AG04450 (cell line): Measurements from ENCODE around the gene ARL5C. TPM values are rescaled to one million over a fixed set of nuclear protein-coding genes. Genes with fewer than 3 reads are reported as not detected.
A peak's percentile ranks its signal among the peaks of the same experiment; 100 is the strongest.

ENCODE experiments used
- CTCF ChIA-PET: fragments of 300-600, 350-600 bp; formaldehyde crosslinking; extraction: SDS; loops from one replicate; lab custom pipeline; 2022; ENCODE audit warnings: antibody characterized with exemption, inconsistent platforms; lab: Charles Lee
- POLR2A ChIA-PET: fragments of 350-600 bp; formaldehyde crosslinking; extraction: SDS; loops from one replicate; lab custom pipeline; 2021; ENCODE audit warnings: antibody characterized with exemption, inconsistent platforms; lab: Yijun Ruan, JAX
- DNase-seq: peaks from one replicate; pipeline ENCODE4 v3.0.0-alpha.2; 2011; ENCODE audit warnings: low read depth, low spot score
- H3K27ac ChIP-seq: one replicate; pipeline ENCODE4 v1.5.1; 2012; ENCODE audit warnings: low read depth, low read length, control low read depth
- H3K27me3 ChIP-seq: one replicate; pipeline ENCODE4 v1.6.0; 2012; ENCODE audit warnings: low read length; ENCODE audit not compliant: control insufficient read depth, insufficient read depth
- H3K4me3 ChIP-seq: 2 replicates; pipeline ENCODE4 v1.5.1; 2011; ENCODE audit warnings: mild to moderate bottlenecking, low read depth, low read length, control low read depth
- H3K9me3 ChIP-seq: 2 replicates; pipeline ENCODE4 v1.5.1; 2012; ENCODE audit warnings: low read length; ENCODE audit not compliant: control insufficient read depth, insufficient read depth
- polyA plus RNA-seq: library from polyadenylated mRNA; depleted of rRNA; stranded (reverse); fragments of >200 nt; gene quantifications from 2 replicates; pipeline ENCODE4 v1.2.3, GENCODE V29; 2011
- TF ChIP-seq, protein P1 (sequence below): IDR thresholded peaks from 2 replicates; pipeline ENCODE4 v1.5.1; 2011; ENCODE audit warnings: low read depth, low read length, control low read depth, inconsistent platforms

The ARL5C gene
- polyA plus RNA-seq, 1 experiment: not detected

DNA sequence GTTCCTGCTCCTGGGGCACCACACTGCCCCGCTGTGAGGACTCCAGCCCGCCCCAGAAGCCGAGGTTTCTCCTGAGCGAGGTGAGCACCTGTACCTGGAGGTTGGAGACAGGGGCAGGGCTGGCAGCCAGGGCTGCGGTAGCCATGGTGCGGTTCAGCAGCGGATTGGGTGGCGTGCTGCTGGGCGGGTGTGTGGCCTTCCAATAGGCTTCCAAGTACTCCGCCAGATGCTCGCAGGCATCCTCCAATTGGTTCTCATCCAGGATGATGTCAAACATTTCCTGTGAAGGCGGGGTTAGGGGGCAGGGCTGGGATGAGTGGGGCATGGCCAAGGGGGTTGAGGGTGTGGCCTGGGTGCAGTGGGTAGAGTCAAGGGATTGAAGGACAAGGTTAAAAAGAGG is 11.3 kb upstream of the ARL5C start:
- ChIA-PET CTCF (interaction anchor here (5.2 kb wide), 1 partner anchor 11 kb away, joined by 54 read pairs; the partner anchor contains the start of gene ARL5C), POLR2A (no interaction called here)
- H3K9me3 ChIP-seq: no peaks in the 10 kb centered on the region; the same call in 1 of the 2 replicates
- H3K27ac ChIP-seq: no peak overlapping the region
- no peak overlapping the region for H3K4me3 ChIP-seq
- TF ChIP-seq, protein P1, sequence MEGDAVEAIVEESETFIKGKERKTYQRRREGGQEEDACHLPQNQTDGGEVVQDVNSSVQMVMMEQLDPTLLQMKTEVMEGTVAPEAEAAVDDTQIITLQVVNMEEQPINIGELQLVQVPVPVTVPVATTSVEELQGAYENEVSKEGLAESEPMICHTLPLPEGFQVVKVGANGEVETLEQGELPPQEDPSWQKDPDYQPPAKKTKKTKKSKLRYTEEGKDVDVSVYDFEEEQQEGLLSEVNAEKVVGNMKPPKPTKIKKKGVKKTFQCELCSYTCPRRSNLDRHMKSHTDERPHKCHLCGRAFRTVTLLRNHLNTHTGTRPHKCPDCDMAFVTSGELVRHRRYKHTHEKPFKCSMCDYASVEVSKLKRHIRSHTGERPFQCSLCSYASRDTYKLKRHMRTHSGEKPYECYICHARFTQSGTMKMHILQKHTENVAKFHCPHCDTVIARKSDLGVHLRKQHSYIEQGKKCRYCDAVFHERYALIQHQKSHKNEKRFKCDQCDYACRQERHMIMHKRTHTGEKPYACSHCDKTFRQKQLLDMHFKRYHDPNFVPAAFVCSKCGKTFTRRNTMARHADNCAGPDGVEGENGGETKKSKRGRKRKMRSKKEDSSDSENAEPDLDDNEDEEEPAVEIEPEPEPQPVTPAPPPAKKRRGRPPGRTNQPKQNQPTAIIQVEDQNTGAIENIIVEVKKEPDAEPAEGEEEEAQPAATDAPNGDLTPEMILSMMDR: no peak
- no peaks in the 10 kb centered on the region for H3K27me3 ChIP-seq
- no peak for DNase-seq

DNA sequence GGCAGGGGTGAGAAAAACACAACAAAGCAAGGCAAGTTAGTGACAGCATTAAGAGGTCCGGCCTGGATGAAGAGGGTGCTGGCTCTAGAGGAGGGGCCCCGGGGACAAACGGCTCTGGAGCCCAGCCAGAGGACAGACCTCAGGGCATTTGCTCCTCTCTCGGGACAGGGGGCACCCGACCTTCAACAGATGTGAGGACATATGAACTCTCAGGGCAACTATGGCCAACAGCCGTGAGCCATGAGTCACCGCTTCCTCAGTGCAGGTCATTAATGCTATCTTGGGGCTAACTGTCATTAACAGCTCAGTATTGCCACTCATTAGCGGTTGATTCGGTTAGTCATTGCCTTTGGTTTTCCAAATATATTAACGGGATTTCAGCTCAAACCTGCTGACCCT is 9.7 kb upstream of the ARL5C start:
- POLR2A ChIA-PET: no interaction called here
- no peak for DNase-seq
- H3K9me3 ChIP-seq: no peaks in the 10 kb centered on the region; the same call in 1 of the 2 replicates
- H3K27ac ChIP-seq: no peak overlapping the region
- CTCF ChIA-PET: interaction anchor here (0.7 to 5.2 kb wide), 15 partner anchors 8 to 198 kb away, joined by 3 to 70 read pairs (median 7); partner anchors contain the start of genes ARL5C and RPL19
- TF ChIP-seq, protein P1: no peak
- no peak overlapping the region for H3K4me3 ChIP-seq
- H3K27me3 ChIP-seq: no peaks in the 10 kb centered on the region

GRCh38 chr17:39174920-39175694 is 9.1 kb upstream of the ARL5C start:
- DNase-seq: no peak
- no peak overlapping the region for H3K4me3 ChIP-seq
- H3K9me3 ChIP-seq: no peaks in the 10 kb centered on the region; the same call in 1 of the 2 replicates
- H3K27me3 ChIP-seq: no peaks in the 10 kb centered on the region
- ChIA-PET CTCF (interaction anchor here (0.6 to 5.2 kb wide), 29 partner anchors 8 to 249 kb away, joined by 3 to 70 read pairs (median 4); partner anchors contain the start of genes ARL5C, LASP1NB, RPL19 and STAC2), POLR2A (interaction anchor here (0.9 kb wide), 1 partner anchor 10 kb away, joined by 3 read pairs; no protein-coding TSS in a partner anchor)
- H3K27ac ChIP-seq: no peak overlapping the region
- TF ChIP-seq, protein P1: peak; percentile 78

- TF ChIP-seq, protein P1: no peak
- H3K9me3 ChIP-seq: no peaks in the 10 kb centered on the region; the same call in 1 of the 2 replicates
- no peaks in the 10 kb centered on the region for H3K27me3 ChIP-seq
- ChIA-PET CTCF (interaction anchor here (0.9 to 5.2 kb wide), 11 partner anchors 8 to 248 kb away, joined by 3 to 70 read pairs (median 6); partner anchors contain the start of genes ARL5C, LASP1NB and STAC2), POLR2A (interaction anchor here (0.7 kb wide), 1 partner anchor 138 kb away, joined by 4 read pairs; no protein-coding TSS in a partner anchor)
- DNase-seq: no peak
- no peak overlapping the region for H3K4me3 ChIP-seq
- H3K27ac ChIP-seq: no peak overlapping the region
Measured at GRCh38 chr17:39173526-39174274, 7.7 kb upstream of the ARL5C start.
